RWPE2 (cell line): ENCODE measurements around the gene ALAS1.
A peak's percentile ranks its signal among the peaks of the same experiment; 100 is the strongest.

ENCODE experiments used
- ATAC-seq: fragments of 200-7000 bp; cut with Tn5 transposase; 3 replicates; pipeline ENCODE4 v1.9.1; 2021; ENCODE audit warnings: low read depth
- DNase-seq: peaks from one replicate; pipeline ENCODE4 v3.0.0-alpha.2; 2020; ENCODE audit warnings: low spot score
- H3K27ac ChIP-seq: fragments of 450-650 bp; 2 replicates; pipeline ENCODE4 v1.5.1; 2017; ENCODE audit warnings: mild to moderate bottlenecking; ENCODE audit not compliant: poor library complexity, severe bottlenecking
- H3K27me3 ChIP-seq: fragments of 250-450 bp; sonication (Bioruptor Pico); 2 replicates; pipeline ENCODE4 v1.5.1; 2021; ENCODE audit warnings: mild to moderate bottlenecking, moderate library complexity; ENCODE audit not compliant: insufficient read depth, poor library complexity, severe bottlenecking
- H3K36me3 ChIP-seq: fragments of 250-450 bp; sonication (Bioruptor Pico); 2 replicates; pipeline ENCODE4 v1.5.1; 2020; ENCODE audit warnings: low read depth, mild to moderate bottlenecking, moderate library complexity
- H3K4me1 ChIP-seq: fragments of 250-450 bp; sonication (Bioruptor Pico); 2 replicates; pipeline ENCODE4 v1.5.1; 2021; ENCODE audit warnings: mild to moderate bottlenecking, moderate library complexity; ENCODE audit not compliant: insufficient read depth, poor library complexity, severe bottlenecking
- H3K4me3 ChIP-seq: fragments of 250-450 bp; sonication (Bioruptor Pico); 2 replicates; pipeline ENCODE4 v1.5.1; 2021; ENCODE audit warnings: mild to moderate bottlenecking, moderate library complexity; ENCODE audit not compliant: severe bottlenecking
- H3K9me3 ChIP-seq: fragments of 250-450 bp; sonication (Bioruptor Pico); 2 replicates; pipeline ENCODE4 v1.5.1; 2021; ENCODE audit warnings: mild to moderate bottlenecking, moderate library complexity; ENCODE audit not compliant: severe bottlenecking
- TF ChIP-seq, protein P1 (sequence below): fragments of 450-650 bp; IDR thresholded peaks from one replicate; pipeline ENCODE4 v1.5.1; 2017; ENCODE audit warnings: mild to moderate bottlenecking, moderate library complexity; ENCODE audit not compliant: poor library complexity, severe bottlenecking

The ALAS1 gene

DNA sequence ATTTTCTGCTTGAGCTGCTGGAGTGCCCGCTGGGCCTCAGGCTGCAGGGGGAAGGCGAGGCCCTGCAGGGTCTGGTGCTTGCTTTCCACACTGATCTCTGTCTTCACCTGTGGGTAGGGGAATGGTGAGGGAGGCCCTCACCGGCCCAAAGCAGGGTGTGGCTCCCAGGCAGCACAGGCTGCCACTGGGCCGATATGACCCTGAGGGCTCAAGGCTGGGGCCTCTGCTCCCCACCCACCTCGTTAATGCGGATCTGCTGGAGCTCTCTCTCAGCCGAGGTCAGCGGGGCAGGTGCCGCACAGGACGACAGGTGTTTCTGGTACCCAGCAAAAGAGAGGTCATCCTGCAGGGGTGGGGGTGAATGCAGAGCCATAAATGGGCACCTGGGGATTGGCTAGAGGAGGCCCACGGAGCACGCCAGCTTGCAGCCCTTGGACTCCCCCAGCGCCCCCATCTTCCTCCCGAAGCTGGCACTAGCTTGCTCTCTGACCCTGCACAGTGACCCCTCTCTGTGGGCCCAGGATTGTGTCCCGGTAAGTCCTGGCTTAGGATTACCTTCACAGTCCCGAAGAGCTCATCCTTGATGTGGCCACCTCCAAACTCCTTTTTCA lies 33.0 kb downstream of the ALAS1 start:
- H3K4me1 ChIP-seq: no peaks in the 10 kb centered on the region
- DNase-seq: peak; percentile 38
- TF ChIP-seq, protein P1, sequence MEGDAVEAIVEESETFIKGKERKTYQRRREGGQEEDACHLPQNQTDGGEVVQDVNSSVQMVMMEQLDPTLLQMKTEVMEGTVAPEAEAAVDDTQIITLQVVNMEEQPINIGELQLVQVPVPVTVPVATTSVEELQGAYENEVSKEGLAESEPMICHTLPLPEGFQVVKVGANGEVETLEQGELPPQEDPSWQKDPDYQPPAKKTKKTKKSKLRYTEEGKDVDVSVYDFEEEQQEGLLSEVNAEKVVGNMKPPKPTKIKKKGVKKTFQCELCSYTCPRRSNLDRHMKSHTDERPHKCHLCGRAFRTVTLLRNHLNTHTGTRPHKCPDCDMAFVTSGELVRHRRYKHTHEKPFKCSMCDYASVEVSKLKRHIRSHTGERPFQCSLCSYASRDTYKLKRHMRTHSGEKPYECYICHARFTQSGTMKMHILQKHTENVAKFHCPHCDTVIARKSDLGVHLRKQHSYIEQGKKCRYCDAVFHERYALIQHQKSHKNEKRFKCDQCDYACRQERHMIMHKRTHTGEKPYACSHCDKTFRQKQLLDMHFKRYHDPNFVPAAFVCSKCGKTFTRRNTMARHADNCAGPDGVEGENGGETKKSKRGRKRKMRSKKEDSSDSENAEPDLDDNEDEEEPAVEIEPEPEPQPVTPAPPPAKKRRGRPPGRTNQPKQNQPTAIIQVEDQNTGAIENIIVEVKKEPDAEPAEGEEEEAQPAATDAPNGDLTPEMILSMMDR: no peak
- no peaks in the 10 kb centered on the region for H3K27me3 ChIP-seq
- H3K36me3 ChIP-seq: peaks cover 56% of the 10 kb centered on the region
- no peak for ATAC-seq
- no peaks in the 10 kb centered on the region for H3K9me3 ChIP-seq
- H3K4me3 ChIP-seq: no peak overlapping the region
- no peak overlapping the region for H3K27ac ChIP-seq

DNA sequence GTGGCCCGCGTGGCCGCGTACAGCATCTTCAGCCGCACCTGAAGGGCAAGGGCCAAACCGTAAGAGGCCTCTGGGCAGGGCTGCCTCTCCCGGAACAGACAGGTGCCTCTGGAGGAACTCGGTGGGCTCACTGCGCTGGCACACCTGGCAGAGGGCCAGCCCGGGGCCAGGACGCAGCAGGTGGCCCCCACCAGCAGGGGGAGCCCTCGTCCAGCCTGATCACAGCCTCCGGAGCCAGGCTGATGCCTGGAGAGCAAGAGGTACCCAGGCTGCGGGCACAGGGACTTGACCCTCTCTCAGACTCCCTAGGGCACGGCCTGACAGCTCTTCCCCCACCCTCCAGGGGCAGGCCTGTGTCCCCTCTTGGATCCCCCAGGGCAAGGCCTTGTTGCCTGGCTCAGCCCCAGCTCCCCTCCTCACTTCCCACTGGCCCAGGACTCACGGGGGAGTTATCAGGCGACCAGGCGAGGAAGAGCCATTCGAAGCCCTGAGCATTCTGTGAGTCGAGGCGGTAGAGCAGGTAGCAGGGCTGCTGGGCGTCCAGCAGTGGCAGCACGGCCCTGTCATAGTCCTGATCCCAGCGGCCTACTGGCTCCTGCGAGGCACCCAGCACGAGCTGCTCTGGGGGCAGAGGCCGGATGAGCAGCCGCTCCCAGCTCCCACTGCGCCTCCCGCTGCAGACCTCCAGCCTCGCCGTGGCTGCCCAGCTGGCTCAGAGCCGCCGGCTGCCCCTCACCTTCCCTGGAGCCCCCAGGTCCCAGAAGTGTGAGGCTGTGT lies 33.7 kb downstream of the ALAS1 start:
- Histone ChIP-seq H3K36me3 (peaks cover 56% of the 10 kb centered on the region), H3K27me3 (no peaks in the 10 kb centered on the region), H3K4me1 (no peaks in the 10 kb centered on the region), H3K4me3 (no peak overlapping the region), H3K27ac (no peak overlapping the region), H3K9me3 (no peaks in the 10 kb centered on the region)
- peak; percentile 76 for DNase-seq
- TF ChIP-seq, protein P1: peak; percentile 91
- peak; percentile 64 for ATAC-seq

DNA sequence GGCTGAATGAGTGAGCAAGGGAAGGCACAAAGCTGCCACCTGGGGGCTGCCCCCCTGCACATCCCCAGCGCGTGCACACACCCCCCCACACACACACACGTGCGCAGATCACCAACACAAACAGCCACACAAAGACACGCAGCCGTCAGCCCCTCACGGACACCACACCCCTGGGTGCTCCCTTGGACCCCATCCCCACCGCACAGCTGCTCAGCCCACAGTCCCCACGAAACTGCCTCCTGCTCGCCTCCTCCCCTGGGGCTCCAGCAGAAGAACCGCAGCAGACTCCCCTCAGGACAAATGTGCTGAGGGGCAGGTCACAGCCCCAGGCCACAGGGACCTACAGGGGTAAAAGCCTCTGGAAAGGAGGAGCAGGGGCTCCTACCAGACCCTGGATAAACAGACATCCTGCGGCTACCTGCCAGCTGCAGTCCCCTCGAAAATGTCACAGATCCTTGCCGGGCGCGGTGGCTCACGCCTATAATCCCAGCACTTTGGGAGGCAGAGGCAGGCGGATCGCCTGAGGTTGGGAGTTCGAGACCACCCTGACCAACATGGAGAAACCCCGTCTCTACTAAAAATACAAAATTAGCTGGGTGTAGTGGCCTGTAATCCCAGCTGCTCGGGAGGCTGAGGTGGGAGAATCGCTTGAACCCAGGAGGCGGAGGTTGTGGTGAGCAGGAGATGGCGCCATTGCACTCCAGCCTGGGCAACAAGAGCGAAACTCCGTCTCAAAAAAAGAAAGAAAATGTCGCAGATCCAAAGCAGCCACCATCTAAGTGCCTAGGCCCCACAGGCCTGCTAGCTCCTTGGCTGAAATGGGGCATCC lies 34.5 kb downstream of the ALAS1 start:
- TF ChIP-seq, protein P1: no peak
- H3K4me3 ChIP-seq: no peak overlapping the region
- no peaks in the 10 kb centered on the region for H3K27me3 ChIP-seq
- DNase-seq: peak; percentile 58
- peaks cover 7% of the 10 kb centered on the region for H3K4me1 ChIP-seq
- H3K27ac ChIP-seq: no peak overlapping the region
- peaks cover 56% of the 10 kb centered on the region for H3K36me3 ChIP-seq
- no peak for ATAC-seq
- H3K9me3 ChIP-seq: no peaks in the 10 kb centered on the region

DNA sequence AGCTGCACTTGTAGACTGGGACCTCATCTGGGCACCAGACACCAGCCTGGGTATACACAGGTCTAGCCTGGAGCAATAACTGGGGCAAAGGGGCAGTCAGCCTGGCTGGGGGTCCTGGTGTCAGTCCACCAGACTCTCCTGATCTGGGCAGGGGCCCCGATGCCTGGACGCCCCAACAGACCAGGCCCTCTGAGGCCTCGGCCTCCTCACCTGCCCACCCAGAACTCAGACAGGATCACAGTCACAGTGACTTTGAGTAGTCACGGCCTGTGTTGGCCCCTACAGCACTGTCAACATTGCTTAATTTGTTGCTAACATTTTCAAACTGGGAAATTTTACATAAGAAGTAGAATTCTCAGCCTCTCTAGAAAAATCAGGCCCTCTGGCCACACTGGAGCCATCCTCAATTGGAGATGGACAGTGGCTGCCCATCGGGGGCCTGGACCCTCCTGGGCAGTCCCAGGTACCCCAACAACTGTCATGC lies 35.2 kb downstream of the ALAS1 start:
- DNase-seq (peak; percentile 28), ATAC-seq (no peak)
- Histone ChIP-seq H3K9me3 (no peaks in the 10 kb centered on the region), H3K27ac (no peak overlapping the region), H3K4me1 (peaks cover 12% of the 10 kb centered on the region), H3K27me3 (no peaks in the 10 kb centered on the region), H3K36me3 (peaks cover 56% of the 10 kb centered on the region), H3K4me3 (no peak overlapping the region)
- TF ChIP-seq, protein P1: no peak
